Panc1 (cell line): Measurements from ENCODE around the gene ACO1. TPM values are rescaled to one million over a fixed set of nuclear protein-coding genes. Genes with fewer than 3 reads are reported as not detected.

Experiments
- ATAC-seq: fragments of 200-7000 bp; cut with Tn5 transposase; 2 replicates; pipeline ENCODE4 v1.9.1; 2020; ENCODE audit warnings: mild to moderate bottlenecking, moderate library complexity
- BruUV-seq: library from RNA; stranded (reverse); fragments of 400-500 nt; replicated peaks from 2 replicates; lab custom pipeline; 2021; lab: Mats Ljungman, UMichigan
- CTCF ChIA-PET: fragments of 300-600 bp; sonication (Branson Sonifier 250); formaldehyde crosslinking; loops from one replicate; lab custom pipeline; 2022; ENCODE audit warnings: antibody characterized with exemption; lab: Charles Lee
- POLR2A ChIA-PET: fragments of 300-600 bp; sonication (Branson Sonifier 250); formaldehyde crosslinking; loops from one replicate; lab custom pipeline; 2022; ENCODE audit warnings: antibody characterized with exemption; lab: Charles Lee
- DNase-seq: peaks from one replicate; pipeline ENCODE4 v3.0.0-alpha.2; 2010; ENCODE audit warnings: low read depth, low spot score
- H3K27ac ChIP-seq: 2 replicates; pipeline ENCODE4 v1.5.1; 2011; ENCODE audit warnings: mild to moderate bottlenecking, low read length, inconsistent platforms
- H3K27me3 ChIP-seq: fragments of 200-500 bp; sonication (Bioruptor generic); 2 replicates; pipeline ENCODE4 v1.6.0; 2014; ENCODE audit warnings: low read length, inconsistent platforms; ENCODE audit not compliant: control insufficient read depth, insufficient read depth
- H3K36me3 ChIP-seq: fragments of 200-500 bp; sonication (Bioruptor generic); 2 replicates; pipeline ENCODE4 v1.5.1; 2014; ENCODE audit warnings: inconsistent platforms, mild to moderate bottlenecking, low read length, moderate library complexity; ENCODE audit not compliant: control insufficient read depth, insufficient read depth
- H3K4me1 ChIP-seq: 2 replicates; pipeline ENCODE4 v1.5.1; 2011; ENCODE audit warnings: inconsistent platforms, mild to moderate bottlenecking, low read length, moderate library complexity; ENCODE audit not compliant: control insufficient read depth, insufficient read depth
- H3K4me3 ChIP-seq, 2 experiments: 2 replicates each; pipeline ENCODE4 v1.5.1; 2011 to 2012; ENCODE audit warnings: low read depth in 2 of 2, low read length in 2 of 2, mild to moderate bottlenecking in 2 of 2, inconsistent platforms in 1 of 2, moderate library complexity in 1 of 2
- H3K9me3 ChIP-seq: fragments of 200-500 bp; sonication (Bioruptor generic); 2 replicates; pipeline ENCODE4 v1.5.1; 2014; ENCODE audit warnings: low read depth, mild to moderate bottlenecking, inconsistent platforms, low read length, moderate library complexity; ENCODE audit not compliant: control insufficient read depth, insufficient read depth
- POLR2AphosphoS5 ChIP-seq: IDR thresholded peaks from 2 replicates; pipeline ENCODE4 v1.6.1; 2012; ENCODE audit warnings: mild to moderate bottlenecking, low read depth, low read length, moderate library complexity
- SIN3A ChIP-seq: IDR thresholded peaks from 2 replicates; pipeline ENCODE4 v1.6.1; 2012; ENCODE audit warnings: low read depth, mild to moderate bottlenecking, low read length, moderate library complexity, borderline replicate concordance; ENCODE audit not compliant: insufficient read depth
- TCF7L2 ChIP-seq: IDR thresholded peaks from 2 replicates; pipeline ENCODE4 v1.6.1; 2011; ENCODE audit warnings: mild to moderate bottlenecking, low read depth, low read length, inconsistent platforms
- in situ Hi-C: cut with HindIII; loops from 2 replicates; pipeline ENCODE4 v1.10.0; 2016; ENCODE audit warnings: low sequenced_read_pairs, low pct_unique_long_range_greater_than_20kb
- intact Hi-C: fragments of 100-400 bp; cut with micrococcal nuclease; formaldehyde crosslinking; loops from one replicate; pipeline ENCODE4 v1.10.0; 2022; ENCODE audit not compliant: unreplicated experiment
- total RNA-seq: library from RNA; stranded (reverse); gene quantifications from one replicate; pipeline ENCODE4 v1.2.1, GENCODE V29; 2021; ENCODE audit not compliant: unreplicated experiment
- TF ChIP-seq, protein P1 (sequence below): fragments of 450-650 bp; IDR thresholded peaks from 2 replicates; pipeline ENCODE4 v1.5.1; 2017; ENCODE audit warnings: mild to moderate bottlenecking
- TF ChIP-seq, protein P2 (sequence below), 2 experiments: IDR thresholded peaks; 2 replicates each; pipeline ENCODE4 v1.6.1; 2011 to 2012; ENCODE audit warnings: low read depth in 2 of 2, control low read depth in 1 of 2, low read length in 1 of 2, mild to moderate bottlenecking in 1 of 2, moderate library complexity in 1 of 2; ENCODE audit not compliant: insufficient read depth in 1 of 2

Gene ACO1
- total RNA-seq, 1 experiment from 2014 or later, result 49.3 TPM

DNA sequence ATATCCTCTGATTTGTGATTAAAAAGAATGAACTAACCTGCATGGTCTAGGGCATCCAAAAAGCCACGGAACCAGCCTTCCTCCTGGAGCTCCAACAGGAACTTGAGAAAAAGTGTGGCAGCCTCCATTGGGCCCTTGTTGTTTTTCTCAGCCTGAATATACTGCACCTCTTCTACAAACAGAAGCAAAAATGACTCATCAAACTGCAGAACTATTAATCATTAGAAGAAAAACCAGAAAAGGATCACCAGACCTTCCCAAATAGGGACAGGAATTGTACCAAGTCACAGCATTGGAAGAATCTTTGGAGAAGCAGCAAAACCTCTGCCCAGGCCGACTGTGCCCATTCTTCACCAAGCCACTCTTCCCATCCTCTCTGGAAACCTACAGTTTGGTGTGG lies 116.3 kb downstream of the ACO1 start:
- DNase-seq, result no peak

DNA sequence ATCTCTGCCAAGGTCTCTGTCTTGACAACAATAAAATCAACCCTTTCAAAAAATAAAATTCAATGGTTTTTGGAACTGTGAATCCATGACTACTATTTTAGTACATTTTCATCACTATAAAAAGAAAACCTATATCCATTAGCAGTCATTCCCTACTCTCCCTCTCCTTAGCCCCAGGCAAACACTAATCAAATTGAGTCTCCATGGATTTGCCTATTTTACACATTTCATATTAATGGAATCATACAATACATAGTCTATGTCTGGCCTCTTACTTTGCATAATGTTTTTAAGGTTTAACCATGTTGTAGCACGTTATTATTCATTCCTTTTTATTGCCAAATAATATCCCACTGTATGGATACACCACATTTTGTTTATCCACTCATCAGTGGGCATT lies 117.4 kb downstream of the ACO1 start:
- Histone ChIP-seq H3K27me3 (no peaks in the 10 kb centered on the region), H3K27ac (no peak overlapping the region; the same call in 1 of the 2 replicates), H3K4me3 (no peak overlapping the region), H3K36me3 (peaks cover 2% of the 10 kb centered on the region; the same call in 1 of the 2 replicates), H3K4me1 (no peaks in the 10 kb centered on the region; the same call in 1 of the 2 replicates), H3K9me3 (no peaks in the 10 kb centered on the region)
- TF ChIP-seq, protein P1, sequence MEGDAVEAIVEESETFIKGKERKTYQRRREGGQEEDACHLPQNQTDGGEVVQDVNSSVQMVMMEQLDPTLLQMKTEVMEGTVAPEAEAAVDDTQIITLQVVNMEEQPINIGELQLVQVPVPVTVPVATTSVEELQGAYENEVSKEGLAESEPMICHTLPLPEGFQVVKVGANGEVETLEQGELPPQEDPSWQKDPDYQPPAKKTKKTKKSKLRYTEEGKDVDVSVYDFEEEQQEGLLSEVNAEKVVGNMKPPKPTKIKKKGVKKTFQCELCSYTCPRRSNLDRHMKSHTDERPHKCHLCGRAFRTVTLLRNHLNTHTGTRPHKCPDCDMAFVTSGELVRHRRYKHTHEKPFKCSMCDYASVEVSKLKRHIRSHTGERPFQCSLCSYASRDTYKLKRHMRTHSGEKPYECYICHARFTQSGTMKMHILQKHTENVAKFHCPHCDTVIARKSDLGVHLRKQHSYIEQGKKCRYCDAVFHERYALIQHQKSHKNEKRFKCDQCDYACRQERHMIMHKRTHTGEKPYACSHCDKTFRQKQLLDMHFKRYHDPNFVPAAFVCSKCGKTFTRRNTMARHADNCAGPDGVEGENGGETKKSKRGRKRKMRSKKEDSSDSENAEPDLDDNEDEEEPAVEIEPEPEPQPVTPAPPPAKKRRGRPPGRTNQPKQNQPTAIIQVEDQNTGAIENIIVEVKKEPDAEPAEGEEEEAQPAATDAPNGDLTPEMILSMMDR, result no peak
- TF ChIP-seq SIN3A, result no peak
- no peak for TF ChIP-seq POLR2AphosphoS5
- ATAC-seq (no peak), DNase-seq (no peak)
- no TSS peak for BruUV-seq
- intact Hi-C loops (no loop called here), in situ Hi-C loops (no loop called here)
- ChIA-PET CTCF (no interaction called here), POLR2A (interaction anchor here (0.7 kb wide), 1 partner anchor 105 kb away, joined by 8 read pairs; no protein-coding TSS in a partner anchor)

More for the DNA sequence above, 116.3 kb downstream of the ACO1 start:
- H3K4me3 ChIP-seq, result no peak overlapping the region
- no peak overlapping the region for H3K27ac ChIP-seq
- BruUV-seq, result no TSS peak
- ChIA-PET POLR2A (no interaction called here), CTCF (no interaction called here)
- in situ Hi-C loops, result no loop called here
- H3K4me1 ChIP-seq, result no peaks in the 10 kb centered on the region; the same call in 1 of the 2 replicates
- no peaks in the 10 kb centered on the region for H3K9me3 ChIP-seq
- ATAC-seq, result no peak
- no peak for TF ChIP-seq SIN3A
- TF ChIP-seq, protein P2, sequence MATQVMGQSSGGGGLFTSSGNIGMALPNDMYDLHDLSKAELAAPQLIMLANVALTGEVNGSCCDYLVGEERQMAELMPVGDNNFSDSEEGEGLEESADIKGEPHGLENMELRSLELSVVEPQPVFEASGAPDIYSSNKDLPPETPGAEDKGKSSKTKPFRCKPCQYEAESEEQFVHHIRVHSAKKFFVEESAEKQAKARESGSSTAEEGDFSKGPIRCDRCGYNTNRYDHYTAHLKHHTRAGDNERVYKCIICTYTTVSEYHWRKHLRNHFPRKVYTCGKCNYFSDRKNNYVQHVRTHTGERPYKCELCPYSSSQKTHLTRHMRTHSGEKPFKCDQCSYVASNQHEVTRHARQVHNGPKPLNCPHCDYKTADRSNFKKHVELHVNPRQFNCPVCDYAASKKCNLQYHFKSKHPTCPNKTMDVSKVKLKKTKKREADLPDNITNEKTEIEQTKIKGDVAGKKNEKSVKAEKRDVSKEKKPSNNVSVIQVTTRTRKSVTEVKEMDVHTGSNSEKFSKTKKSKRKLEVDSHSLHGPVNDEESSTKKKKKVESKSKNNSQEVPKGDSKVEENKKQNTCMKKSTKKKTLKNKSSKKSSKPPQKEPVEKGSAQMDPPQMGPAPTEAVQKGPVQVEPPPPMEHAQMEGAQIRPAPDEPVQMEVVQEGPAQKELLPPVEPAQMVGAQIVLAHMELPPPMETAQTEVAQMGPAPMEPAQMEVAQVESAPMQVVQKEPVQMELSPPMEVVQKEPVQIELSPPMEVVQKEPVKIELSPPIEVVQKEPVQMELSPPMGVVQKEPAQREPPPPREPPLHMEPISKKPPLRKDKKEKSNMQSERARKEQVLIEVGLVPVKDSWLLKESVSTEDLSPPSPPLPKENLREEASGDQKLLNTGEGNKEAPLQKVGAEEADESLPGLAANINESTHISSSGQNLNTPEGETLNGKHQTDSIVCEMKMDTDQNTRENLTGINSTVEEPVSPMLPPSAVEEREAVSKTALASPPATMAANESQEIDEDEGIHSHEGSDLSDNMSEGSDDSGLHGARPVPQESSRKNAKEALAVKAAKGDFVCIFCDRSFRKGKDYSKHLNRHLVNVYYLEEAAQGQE (IDR thresholded peaks at IDR 0.05; ENCODE audit: insufficient read depth in 1 of 2, low read depth in 2 of 2, low read length in 1 of 2), result no peak
- TF ChIP-seq TCF7L2, result no peak
- H3K36me3 ChIP-seq, result peaks cover 3% of the 10 kb centered on the region; the same call in 1 of the 2 replicates
- no peaks in the 10 kb centered on the region for H3K27me3 ChIP-seq
- intact Hi-C loops, result no loop called here

DNA sequence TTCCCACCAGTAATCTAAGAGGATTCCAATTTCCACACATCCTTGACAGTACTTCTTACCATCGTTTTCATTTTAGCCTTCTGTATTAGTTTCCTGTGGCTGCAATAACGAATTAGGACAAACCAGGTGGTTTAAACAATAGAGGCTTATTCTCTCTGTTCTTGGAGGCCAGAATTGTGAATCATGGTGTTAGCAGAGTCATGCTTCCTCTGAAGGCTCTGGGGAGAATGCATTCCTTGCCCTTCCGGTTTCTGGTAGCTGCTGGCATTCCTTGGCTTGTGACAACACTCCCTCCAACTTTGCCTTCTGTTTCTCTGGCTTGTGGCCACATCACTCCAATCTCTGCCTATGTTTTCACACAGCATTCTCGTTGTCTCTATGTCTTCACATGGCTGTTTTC lies 118.0 kb downstream of the ACO1 start:
- H3K36me3 ChIP-seq, result no peaks in the 10 kb centered on the region; the same call in 1 of the 2 replicates
- H3K4me1 ChIP-seq, result no peaks in the 10 kb centered on the region; the same call in 1 of the 2 replicates
- ChIA-PET CTCF (no interaction called here), POLR2A (no interaction called here)
- no peak overlapping the region for H3K4me3 ChIP-seq
- TF ChIP-seq SIN3A (no peak), TCF7L2 (no peak), POLR2AphosphoS5 (no peak)
- TF ChIP-seq, protein P2 (IDR thresholded peaks at IDR 0.05; ENCODE audit: insufficient read depth in 1 of 2, low read depth in 2 of 2, low read length in 1 of 2), result no peak
- TF ChIP-seq, protein P1, result no peak
- intact Hi-C loops, result no loop called here
- H3K9me3 ChIP-seq, result no peaks in the 10 kb centered on the region
- peak overlapping the region; percentile 18; the same call in 1 of the 2 replicates for H3K27ac ChIP-seq
- no peak for DNase-seq
- H3K27me3 ChIP-seq, result no peaks in the 10 kb centered on the region
- ATAC-seq, result peak; percentile 89
- in situ Hi-C loops, result no loop called here
- BruUV-seq, result no TSS peak
